Hypothalamus (tissue), 51 donors: Measurements from ENCODE around the gene GLTPD2.

Experiments
- DNase-seq, 51 donors: peaks; one replicate each; lab custom pipeline; 2025; lab: John Stamatoyannopoulos, UW

GLTPD2 gene

GRCh38 chr17:4788807-4789700, at the start of gene GLTPD2:
Gene GLTPD2, plus strand, starts transcription at chr17:4788964. Its CDS starts 48 bp downstream, at chr17:4789012.
- peak in 4 of 51 donors; percentile 36 to 62 (median 45) for DNase-seq

GRCh38 chr17:4739122-4740024, 49.4 kb upstream of the GLTPD2 start, which contains the start of the genes CXCL16 and ZMYND15:
Gene CXCL16, minus strand, starts transcription at chr17:4739928. Its CDS starts 589 bp downstream, at chr17:4739339.
Gene ZMYND15, plus strand, starts transcription at chr17:4739833. Its CDS starts 716 bp downstream, at chr17:4740549.
- DNase-seq = peak in 21 of 51 donors; percentile 5 to 61 (median 26)

- no peak for DNase-seq
These were observed 48.8 kb upstream of the GLTPD2 start for GRCh38 chr17:4740025-4740351.

GRCh38 chr17:4740584-4740983, 48.2 kb upstream of the GLTPD2 start:
- DNase-seq = no peak

- no peak for DNase-seq
These were observed 47.2 kb upstream of the GLTPD2 start for GRCh38 chr17:4741544-4741943.

- no peak for DNase-seq
These were observed 46.6 kb upstream of the GLTPD2 start for GRCh38 chr17:4742133-4742532.

- DNase-seq = no peak
These were observed 46.1 kb upstream of the GLTPD2 start for GRCh38 chr17:4742629-4743028.

GRCh38 chr17:4743216-4743615, 45.5 kb upstream of the GLTPD2 start:
- no peak for DNase-seq

- DNase-seq = no peak
These were observed 44.9 kb upstream of the GLTPD2 start for GRCh38 chr17:4743898-4744297.

GRCh38 chr17:4744999-4745969, 43.5 kb upstream of the GLTPD2 start:
- DNase-seq = peak in 1 of 51 donors; percentile 6

GRCh38 chr17:4747847-4748246, 40.9 kb upstream of the GLTPD2 start:
- DNase-seq = peak in 2 of 51 donors; percentile 6 to 16

- DNase-seq = no peak
These were observed 40.1 kb upstream of the GLTPD2 start for GRCh38 chr17:4748686-4749085.

- no peak for DNase-seq
These were observed 38.2 kb upstream of the GLTPD2 start for GRCh38 chr17:4750606-4751005.

- no peak for DNase-seq
These were observed 36.8 kb upstream of the GLTPD2 start for GRCh38 chr17:4751932-4752331.

- no peak for DNase-seq
These were observed 35.4 kb upstream of the GLTPD2 start for GRCh38 chr17:4753392-4753791.

- peak in 1 of 51 donors; percentile 15 for DNase-seq
These were observed 29.0 kb upstream of the GLTPD2 start for GRCh38 chr17:4759776-4760236.

GRCh38 chr17:4764595-4764994, 24.2 kb upstream of the GLTPD2 start:
- DNase-seq = no peak

- no peak for DNase-seq
These were observed 22.6 kb upstream of the GLTPD2 start for GRCh38 chr17:4766201-4766600.

GRCh38 chr17:4766723-4767122, 22.0 kb upstream of the GLTPD2 start:
- no peak for DNase-seq

- no peak for DNase-seq
These were observed 20.5 kb upstream of the GLTPD2 start for GRCh38 chr17:4768298-4768697.
